GOT3 (cell line): Measurements from ENCODE around the gene CCDC183.
"Not testable (repeated sequence)": the region's sequence is repeated elsewhere in the genome, so short reads cannot be mapped to it uniquely, and the experiment has no call there.

Experiments
- DNase-seq: peaks from one replicate; lab custom pipeline; 2025; ENCODE audit warnings: mixed read lengths; lab: John Stamatoyannopoulos, UW

Gene CCDC183

DNA sequence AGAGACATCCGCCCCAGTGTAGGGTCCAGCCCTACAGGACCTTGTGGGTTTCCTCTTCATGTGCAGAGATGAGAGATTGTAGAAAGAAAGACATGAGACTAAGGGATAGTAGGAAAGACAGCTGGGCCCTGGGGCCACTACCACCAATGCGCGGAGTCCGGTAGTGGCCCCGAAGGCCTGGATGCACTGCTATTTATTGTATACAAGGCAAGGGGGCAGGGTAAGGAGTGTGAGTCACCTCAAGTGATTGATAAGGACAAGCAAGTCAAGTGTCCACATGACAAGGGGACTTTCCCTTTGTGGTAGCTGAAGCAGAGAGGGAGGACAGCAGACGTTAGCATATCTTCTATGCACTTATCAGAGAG lies 11.2 kb upstream of the CCDC183 start:
- no peak for DNase-seq

DNA sequence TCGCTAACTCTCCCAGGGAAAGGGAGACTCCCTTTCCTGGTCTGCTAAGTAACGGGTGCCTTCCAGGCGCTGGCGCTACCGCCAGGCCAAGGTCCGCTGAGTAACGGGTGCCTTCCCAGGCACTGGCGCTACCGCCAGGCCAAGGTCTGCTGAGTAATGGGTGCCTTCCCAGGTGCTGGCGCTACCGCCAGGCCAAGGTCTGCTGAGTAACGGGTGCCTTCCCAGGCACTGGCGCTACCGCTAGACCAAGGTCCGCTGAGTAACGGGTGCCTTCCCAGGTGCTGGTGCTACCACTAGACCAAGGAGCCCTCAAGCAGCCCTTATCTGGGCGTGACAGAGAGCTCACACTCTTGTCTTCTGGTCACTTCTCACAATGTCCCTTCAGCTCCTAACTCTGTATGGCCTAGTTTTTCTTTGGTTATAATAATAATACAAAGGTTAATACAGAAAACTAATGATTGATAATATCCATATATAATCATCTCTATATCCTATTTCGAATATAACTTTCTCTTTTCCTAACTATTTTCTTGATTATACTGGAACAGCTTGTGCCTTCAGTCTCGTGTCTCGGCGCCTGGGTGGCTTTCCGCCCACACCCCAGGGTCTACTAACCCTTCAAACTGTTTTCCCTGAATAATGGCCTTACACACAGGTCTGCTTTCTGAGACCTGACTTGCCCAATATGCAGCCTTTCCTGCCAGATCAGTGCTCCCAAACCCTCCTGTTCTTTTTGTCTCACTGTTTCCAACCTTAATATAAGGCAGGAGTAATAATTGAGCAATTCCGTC lies 10.4 kb upstream of the CCDC183 start:
- DNase-seq = not testable (repeated sequence)

DNA sequence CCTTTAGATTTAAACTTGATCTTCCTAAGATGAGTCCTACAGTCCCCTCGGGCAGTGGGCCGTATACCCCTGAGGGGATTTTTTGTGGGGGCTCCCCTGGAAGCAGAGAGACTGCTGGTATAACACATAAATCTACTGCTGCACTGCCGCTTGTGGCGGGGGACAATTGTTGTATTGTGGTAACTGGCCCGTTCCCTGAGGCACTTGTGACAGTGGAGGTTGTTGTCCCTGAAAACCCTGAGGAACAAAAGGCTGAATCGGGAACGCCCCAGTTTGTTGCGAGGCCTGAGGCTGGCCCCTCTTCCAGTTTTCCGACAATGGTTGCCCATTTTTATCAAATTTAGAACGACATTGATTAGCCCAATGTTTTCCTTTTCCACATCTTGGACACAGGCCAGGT lies 9.7 kb upstream of the CCDC183 start:
- no peak for DNase-seq

DNA sequence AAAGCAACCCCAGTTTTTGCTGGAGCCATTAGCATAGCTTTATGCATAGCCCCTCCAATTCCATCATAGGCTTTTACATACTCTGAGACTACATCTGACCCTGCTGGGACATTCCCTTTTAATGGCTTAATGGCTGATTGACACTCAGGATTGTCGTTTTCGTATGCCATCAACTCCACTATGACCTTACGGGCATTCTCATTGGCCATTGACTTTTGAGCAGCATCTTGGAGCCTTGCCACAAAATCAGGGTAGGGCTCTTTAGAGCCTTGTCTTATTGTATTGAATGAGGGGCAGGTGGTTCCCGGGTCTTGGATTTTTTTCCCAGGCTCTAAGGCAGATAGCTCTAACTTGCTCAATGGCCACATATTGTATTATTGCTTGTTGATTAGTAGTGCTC lies 9.2 kb upstream of the CCDC183 start:
- not testable (repeated sequence) for DNase-seq

DNA sequence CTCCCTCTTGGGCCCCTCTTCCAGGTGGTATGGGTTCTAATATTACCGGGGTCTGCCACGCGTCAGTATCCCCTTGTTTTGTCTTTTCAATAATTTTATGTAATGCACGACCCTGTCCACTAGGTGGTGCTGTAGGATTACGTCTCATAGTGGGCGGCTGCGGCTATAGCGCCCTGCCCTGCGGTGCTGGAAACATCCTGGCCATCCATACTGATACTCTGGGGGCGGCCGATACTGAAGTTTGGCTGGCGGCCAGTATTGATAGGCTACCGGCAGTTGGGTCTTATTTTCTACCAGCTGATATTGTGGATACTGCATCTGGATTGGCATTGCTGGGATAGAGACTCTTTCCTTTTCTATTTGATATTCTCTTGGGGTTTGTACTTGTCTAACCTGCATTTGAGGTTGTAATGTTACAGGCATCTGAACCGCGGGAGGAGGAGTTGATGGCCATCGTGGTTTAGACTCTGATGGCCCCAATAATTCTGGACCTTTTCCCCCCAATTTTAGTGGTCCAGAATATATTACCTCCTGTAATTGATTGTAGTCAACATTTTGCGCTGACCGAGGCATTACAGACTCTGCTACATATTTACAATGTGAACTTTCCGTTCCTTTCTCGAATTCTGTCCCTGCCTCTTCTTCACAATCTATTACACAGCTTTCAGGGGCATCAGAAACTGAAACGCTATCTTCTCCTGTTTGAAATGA lies 8.3 kb upstream of the CCDC183 start:
- DNase-seq = no peak

DNA sequence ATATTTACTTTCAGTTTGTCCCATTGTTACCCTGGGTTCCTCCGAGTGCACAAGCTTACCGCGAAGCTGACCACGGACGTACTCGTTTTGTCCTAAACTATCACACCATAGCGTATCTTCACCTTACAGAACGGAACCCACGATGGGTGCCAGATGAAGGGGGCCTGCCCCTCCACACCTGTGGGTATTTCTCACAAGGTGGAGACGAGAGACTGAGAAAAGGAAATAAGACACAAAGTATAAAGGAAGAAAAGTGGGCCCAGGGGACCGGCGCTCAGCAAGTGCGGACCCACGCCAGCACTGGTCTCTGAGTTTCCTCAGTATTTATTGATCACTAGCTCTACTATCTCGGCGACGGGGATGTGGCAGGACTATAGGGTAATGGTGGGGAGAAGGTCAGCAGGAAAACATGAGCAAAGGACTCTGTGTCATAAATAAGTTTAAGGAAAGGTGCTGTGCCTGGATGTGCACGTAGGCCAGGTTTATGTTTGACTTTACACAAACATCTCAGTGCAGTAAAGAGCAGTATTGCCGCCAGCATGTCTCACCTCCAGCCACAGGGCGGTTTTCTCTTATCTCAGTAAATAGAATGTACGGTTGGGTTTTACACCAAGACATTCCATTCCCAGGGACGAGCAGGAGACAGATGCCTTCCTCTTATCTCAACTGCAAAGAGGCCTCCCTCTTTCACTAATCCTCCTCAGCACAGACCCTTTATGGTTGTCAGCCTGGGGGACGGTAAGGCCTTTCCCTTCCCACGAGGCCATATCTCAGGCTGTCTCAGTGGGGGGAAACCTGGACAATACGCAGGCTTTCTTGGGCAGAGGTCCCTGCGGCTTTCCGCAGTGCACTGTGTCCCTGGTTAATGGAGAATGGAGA lies 7.3 kb upstream of the CCDC183 start:
- DNase-seq = not testable (repeated sequence)

DNA sequence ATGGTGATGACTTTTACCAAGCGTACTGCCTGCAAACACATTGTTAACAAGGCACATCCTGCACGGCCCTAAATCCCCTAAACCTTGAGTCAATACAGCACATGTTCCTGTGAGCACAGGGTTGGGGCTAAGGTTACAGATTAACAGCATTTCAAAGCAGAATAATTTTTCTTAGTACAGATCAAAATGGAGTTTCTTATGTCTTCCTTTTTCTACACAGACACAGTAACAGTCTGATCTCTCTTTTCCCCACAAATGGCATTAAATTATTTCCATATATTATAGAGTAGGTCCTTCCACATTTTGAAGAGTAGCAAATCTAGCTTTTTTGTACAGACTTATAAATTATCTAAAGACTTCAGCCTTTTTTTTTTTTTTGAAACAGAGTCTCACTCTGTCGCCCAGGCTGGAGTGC lies 6.6 kb upstream of the CCDC183 start:
- no peak for DNase-seq

DNA sequence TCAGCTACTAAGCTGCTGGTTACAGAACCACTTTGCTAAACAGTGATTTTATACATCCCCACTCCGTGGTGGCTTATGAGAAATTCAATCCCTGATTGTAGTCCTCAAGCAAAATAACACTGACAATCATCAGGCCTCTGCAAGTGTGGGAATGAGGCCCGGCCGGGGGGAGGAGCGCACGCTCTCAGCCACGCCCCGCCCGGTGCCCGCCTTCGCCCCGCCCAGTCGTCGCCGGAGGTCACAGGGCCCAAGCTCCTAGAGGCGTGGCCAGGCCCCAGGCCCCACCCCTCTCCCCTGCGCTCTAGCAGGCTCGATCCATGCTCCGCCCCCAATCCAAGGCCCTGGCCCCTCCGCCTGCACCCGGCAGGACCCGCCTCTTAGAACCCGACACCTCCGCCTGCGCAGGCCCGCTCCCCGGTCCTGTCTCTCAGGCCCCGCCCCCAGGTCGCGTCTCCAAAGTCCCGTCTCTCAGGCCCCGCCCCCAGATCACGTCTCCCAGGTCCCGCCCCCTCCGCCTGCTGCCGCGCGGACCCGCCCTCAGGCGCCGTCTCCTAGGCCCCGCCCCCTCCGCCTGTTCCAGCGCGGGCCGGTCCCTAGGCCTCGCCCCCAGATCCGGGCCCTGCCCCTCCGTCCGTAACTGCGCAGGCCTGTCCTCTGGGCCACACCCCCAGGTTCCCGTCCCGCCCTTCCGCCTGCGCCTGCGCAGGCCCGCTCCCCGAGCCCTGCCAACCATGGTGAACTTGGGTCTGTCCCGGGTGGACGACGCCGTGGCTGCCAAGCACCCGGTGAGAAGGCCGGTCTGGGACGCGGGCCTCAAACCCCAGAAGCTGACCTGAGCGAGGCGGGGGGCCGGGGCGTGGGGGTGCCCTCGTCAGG lies 5.3 kb upstream of the CCDC183 start, which contains the start of gene TMEM141:
TMEM141 (plus strand) TSS at position 705 of the 876 bp plus-strand sequence; CDS start at position 732, 27 bp downstream.
- peak; percentile 97 for DNase-seq

DNA sequence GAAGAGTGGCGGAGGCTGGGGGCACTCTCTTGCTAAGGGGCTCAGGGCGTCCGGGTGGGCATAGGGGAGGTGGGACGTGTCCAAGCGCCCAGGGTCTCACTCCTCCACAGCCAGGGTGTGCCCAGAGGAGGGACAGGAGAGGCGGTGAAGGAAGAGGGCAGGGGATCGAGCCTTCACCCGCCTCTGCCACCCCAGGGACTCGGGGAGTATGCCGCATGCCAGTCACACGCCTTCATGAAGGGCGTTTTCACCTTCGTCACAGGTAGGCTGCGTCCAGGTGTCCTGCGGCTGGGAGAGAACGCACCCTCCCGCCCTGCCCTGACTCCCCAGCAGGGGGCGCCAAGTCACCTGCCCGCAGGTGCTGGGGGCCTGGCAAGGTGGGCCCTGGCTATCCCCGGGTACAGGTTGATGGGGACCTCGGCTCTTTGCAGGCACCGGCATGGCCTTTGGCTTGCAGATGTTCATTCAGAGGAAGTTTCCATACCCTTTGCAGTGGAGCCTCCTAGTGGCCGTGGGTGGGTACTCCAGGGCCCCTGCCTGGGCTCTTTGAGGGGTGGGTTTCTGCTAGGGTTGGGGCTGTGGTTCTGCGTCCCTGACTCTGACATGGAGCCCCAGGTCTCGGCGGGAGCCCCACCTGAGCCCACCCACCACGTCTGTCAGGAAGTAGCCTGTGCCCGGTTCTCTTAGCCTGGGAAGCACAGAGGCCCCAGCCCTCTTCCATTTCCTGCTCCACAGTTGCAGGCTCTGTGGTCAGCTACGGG lies 4.4 kb upstream of the CCDC183 start:
- no peak for DNase-seq

DNA sequence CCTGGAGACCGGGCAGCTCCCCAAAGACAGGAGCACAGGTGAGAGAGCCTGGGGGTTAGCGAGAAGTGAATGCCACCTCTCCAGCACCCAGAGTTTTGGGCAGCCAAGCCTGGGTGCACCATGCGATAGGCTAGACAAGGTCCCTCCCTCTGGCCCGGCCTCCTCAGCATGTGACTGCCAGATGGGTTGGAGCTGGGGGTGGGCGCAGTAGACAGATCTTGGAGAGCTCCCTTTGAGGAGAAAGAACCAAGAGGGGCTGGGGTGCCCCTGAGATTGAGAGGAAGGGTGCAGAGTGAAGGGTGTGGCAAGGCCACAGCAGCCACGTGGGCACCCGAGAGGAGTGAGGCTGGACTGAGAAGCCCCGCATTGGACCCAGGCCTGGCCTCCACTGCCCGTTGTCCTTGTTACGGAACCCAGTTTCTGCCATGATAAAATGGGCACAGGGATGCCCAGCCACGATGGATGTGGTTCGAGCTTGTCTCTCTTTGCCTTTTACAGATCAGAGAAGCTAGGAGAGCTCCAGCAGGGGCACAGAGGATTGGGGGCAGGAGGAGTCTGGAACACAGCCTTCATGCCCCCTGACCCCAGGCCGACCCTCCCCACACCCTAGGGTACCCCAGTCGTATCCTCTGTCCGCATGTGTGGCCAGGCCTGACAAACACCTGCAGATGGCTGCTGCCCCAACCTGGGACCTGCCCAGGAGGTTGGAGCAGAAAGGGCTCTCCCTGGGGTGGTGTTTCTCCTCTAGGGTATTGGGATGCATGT lies 3.6 kb upstream of the CCDC183 start:
- DNase-seq = no peak

DNA sequence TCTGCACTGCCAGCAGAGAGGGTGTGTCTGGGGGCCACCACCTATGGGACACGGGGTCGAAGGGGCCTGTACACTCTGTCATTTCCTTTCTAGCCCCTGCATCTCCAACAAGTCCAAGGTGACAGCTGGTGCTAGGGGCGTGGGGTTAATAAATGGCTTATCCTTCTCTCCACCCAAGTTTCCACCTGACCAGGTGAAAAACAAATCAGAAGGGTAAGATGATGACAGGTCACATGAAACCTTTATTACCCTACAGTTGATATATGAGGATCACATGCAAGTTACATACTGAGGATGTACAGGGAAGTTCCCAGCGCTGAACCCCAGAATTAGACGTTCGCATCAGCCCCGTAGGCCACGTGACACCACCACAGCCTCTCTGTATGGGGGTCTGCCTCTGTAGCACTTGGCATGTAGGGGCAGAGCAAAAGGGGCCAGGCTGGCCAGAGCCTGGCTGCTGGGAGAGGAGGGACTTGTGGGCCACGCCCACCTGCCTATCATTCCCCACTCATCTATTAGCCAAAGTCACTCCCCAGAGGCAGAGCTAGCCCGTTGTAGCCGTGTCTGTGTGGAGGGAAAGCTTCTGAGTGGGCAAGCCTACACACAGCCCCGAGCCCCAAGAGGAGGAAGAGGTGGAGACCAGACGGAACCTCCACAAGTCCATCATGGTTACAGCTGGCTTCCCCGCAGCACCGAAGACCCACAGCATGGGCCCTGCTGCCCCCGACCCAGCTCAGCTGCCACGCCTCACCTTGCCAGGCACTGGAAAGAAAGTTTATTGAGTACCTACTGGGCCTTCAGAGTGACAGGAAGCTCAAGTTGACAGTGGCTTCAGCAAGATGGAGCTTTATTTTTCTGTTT lies 2.8 kb upstream of the CCDC183 start:
- DNase-seq = no peak

DNA sequence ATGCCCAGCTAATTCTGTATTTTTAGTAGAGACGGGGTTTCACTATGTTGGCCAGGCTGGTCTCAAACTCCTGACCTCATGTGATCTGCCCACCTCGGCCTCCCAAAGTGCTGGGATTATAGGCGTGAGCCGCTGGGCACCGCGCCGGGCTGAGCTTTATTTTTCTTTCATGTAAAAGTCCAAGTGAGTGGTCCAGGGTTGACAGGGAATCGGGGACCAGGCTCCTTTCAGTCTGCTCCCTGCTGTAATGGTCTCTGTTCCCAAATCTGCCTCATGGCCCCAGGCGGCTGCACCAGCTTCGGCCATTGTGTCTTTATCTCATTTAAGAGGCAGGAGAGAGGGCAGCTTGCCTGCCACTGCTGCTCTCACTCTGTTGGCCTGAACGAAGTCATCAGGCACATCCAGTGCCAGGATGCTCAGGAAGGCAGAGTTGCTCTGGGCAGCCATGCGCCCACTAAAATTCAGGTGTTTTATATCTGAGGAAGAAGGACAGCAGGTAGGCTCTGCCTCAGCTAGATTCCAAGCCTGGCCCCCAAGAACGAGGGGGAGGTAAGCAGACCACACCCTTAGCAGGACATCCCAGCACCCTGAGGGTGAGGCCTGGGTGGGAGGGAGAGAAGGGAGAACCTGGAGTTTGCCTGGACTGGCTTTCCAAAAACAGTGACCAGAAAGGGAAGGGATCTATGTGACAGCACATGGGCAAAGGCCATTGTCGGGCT lies 1.7 kb upstream of the CCDC183 start:
- DNase-seq = no peak

DNA sequence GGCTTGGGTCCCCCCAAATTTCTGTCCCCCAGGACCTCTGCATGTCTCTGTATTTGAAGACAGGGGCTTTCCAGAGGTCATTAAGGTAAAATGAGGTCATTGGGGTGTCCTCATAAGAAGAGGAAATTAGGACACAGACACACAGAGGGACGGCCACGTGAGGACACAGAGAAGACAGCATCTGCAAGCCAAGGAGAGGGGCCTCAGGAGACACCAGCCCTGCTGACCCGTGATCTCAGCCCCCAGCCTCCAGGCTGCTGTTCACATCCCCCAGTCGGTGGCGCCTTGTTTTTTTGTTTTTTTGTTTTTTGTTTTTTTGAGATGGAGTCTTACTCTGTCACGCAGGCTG lies 1.2 kb upstream of the CCDC183 start:
- DNase-seq = no peak

DNA sequence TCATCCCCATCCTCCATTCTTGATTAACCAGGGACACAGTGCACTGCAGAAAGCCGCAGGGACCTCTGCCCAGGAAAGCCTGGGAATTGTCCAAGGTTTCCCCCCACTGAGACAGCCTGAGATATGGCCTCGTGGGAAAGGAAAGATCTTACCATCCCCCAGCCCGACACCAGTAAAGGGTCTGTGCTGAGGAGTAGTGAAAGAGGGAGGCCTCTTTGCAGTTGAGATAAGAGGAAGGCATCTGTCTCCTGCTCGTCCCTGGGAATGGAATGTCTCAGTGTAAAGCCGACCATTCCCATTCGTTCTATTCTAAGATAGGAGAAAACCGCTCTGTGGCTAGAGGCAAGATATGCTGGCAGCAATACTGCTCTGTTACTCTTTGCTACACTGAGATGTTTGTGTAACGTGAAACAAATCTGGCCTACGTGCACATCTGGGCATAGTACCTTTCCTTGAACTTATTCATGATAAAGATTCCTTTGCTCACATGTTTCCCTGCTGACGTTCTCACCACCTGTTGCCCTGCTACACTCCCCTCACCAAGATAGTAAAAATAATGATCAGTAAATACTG lies 723 bp downstream of the CCDC183 start:
- DNase-seq = not testable (repeated sequence)

DNA sequence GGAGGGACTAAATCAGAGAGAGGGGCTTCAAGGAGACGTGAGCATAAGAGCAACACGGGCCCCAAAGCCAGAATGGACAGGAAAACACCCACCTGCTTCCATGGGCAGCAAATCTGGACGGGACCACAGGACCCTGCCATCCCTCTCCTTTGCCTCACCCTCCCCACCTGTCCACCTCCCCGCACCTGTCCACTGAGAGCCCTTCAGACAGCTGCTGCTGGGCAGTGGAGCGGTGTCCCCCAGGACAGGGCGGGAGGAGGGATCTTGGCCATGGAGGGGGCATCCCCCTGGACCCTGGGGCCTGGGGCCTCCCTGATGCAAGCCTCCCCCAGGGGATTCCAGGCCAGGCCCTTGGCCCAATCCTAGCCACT lies 2.6 kb downstream of the CCDC183 start:
- DNase-seq = no peak

DNA sequence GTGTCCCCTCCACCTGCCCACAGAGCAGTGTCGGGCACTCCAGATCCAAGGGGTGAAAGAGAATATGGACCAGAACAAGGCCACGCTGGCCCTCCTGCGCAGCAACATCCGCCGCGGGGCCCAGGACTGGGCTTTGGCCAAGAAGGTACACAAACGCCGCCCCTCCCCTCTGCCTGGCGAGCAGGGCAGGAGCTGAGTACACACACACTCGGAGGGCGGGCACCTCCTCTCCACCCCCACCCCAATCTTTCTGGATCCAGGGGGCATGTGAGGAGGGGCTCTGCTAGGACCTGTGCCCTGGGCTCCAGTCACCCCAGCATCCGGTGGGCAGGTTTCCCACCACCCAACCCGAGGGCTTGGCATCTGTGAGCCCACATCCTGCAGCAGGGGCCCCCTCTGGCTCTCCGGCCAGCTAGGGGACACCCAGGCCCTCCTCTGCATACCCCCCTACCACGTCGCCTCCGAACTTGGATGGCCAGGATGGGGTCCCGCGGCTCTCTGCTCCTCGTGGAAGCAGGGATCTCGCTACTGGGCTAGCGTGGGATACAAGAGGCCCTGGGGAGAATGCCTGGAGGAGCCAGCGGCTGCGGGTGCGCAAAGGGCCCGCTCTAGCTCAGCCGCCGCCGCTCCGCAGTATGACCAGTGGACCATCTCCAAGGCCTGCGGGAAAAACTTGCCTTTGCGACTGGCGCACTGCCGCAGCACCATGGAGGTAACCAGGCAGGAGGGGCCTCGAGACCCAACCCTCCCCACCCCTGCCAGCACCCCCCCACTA lies 3.1 kb downstream of the CCDC183 start:
- no peak for DNase-seq
